Activated CD8-positive, alpha-beta memory T cell treated with anti-CD3 and anti-CD28 coated beads, Interleukin-2, amount 10 ng/mL, durations not matched to agents 7 days and 5 days (primary cell): ENCODE results near the gene PLVAP. TPM values are rescaled to one million over a fixed set of nuclear protein-coding genes. Genes with fewer than 3 reads are reported as not detected.

ENCODE experiments used
- ATAC-seq: fragments of 150-1000 bp; cut with Tn5 transposase; one replicate; pipeline ENCODE4 v1.10.0; 2021; ENCODE audit warnings: moderate library complexity
- CTCF ChIA-PET: fragments of 350-600 bp; sonication (Branson Sonifier 250); formaldehyde crosslinking; loops from one replicate; lab custom pipeline; 2021; ENCODE audit warnings: antibody characterized with exemption; lab: Charles Lee
- DNase-seq: peaks from one replicate; pipeline ENCODE4 v3.0.0-alpha.2; 2020
- H3K27ac Mint-ChIP-seq: one replicate; pipeline ENCODE4 v1.8.0; 2021; ENCODE audit warnings: mild to moderate bottlenecking, mixed read lengths
- H3K27me3 Mint-ChIP-seq: one replicate; pipeline ENCODE4 v1.8.0; 2021; ENCODE audit warnings: mixed read lengths
- H3K36me3 Mint-ChIP-seq: one replicate; pipeline ENCODE4 v1.8.0; 2021; ENCODE audit warnings: mild to moderate bottlenecking, mixed read lengths
- H3K4me1 Mint-ChIP-seq: one replicate; pipeline ENCODE4 v1.8.0; 2021; ENCODE audit warnings: mixed read lengths
- H3K4me3 Mint-ChIP-seq: one replicate; pipeline ENCODE4 v1.8.0; 2021; ENCODE audit warnings: mild to moderate bottlenecking, moderate library complexity, mixed read lengths
- H3K9me3 Mint-ChIP-seq: one replicate; pipeline ENCODE4 v1.8.0; 2022; ENCODE audit warnings: low read depth, mixed read lengths
- total RNA-seq, 2 experiments: library from RNA; stranded (reverse); gene quantifications; one replicate each; pipeline ENCODE4 v1.2.3, GENCODE V29; 2021

Gene PLVAP, protein sequence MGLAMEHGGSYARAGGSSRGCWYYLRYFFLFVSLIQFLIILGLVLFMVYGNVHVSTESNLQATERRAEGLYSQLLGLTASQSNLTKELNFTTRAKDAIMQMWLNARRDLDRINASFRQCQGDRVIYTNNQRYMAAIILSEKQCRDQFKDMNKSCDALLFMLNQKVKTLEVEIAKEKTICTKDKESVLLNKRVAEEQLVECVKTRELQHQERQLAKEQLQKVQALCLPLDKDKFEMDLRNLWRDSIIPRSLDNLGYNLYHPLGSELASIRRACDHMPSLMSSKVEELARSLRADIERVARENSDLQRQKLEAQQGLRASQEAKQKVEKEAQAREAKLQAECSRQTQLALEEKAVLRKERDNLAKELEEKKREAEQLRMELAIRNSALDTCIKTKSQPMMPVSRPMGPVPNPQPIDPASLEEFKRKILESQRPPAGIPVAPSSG
- total RNA-seq, result not detected

DNA sequence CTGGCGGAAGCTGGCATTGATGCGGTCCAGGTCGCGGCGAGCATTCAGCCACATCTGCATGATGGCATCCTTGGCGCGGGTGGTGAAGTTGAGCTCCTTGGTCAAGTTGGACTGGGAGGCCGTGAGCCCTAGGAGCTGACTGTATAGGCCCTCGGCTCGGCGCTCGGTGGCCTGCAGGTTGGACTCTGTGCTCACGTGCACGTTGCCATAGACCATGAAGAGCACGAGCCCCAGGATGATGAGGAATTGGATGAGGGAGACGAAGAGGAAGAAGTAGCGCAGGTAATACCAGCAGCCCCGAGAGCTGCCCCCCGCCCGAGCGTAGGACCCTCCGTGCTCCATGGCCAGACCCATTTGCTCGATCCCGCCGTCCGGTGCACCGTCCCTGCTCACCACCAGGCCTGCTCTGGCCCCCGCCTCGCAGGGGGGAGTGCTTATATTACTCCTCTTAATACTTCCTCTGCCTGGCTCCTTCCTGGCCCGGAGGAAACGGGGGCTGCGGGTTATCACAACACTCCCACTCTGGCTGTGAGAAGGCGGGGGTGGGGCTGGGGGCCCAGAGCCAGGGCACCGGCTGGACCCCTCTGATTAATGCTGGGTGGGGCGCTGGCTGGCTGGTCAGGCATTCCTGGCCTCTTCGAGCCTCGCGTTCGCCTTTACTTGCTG, at the start of gene PLVAP:
PLVAP (minus strand) TSS at position 408 of the 666 bp plus-strand sequence; CDS start at position 354, 54 bp downstream.
- peaks cover 2% of the 10 kb centered on the region for H3K4me1 Mint-ChIP-seq
- H3K4me3 Mint-ChIP-seq, result no peak within 1 kb of the TSS
- CTCF ChIA-PET, result interaction anchor here (1.6 to 2.7 kb wide), 2 partner anchors 9 to 14 kb away, joined by 4 to 12 read pairs; no protein-coding TSS in a partner anchor
- peaks cover 8% of the 10 kb centered on the region for H3K27me3 Mint-ChIP-seq
- H3K27ac Mint-ChIP-seq, result no peak within 1 kb of the TSS
- DNase-seq (no peak), ATAC-seq (no peak)
- peaks cover 5% of the 10 kb centered on the region for H3K36me3 Mint-ChIP-seq
- no peaks in the 10 kb centered on the region for H3K9me3 Mint-ChIP-seq

DNA sequence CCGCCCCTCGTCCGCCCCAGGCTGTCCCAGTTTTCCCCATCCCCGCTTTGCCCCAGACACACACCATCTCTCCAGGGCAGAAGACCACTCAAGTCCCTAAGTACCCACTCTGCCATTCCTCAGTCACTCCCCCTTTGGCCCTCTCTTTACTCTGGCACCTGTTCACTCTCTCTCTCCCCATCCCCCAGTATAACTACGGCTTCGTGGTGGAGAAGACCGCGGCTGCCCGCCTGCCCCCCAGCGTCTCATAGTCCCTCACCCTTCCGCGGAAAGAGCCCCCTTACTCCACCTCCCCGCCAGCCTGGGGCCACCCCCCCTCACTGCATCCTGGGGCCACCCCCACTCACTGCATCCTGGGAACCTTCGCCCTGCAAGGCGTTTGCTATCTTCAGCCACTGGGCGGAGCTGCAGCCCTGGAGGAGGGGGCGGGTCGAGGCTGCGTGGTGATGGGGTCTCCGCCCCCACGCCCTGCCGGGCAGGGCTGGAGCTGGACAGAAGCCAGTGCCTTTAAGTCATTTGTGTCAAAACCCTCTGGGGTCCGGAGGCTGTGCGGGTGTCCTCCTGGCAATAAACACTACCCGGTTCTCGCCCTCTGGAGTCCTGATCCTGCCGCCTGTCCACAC, 47.7 kb upstream of the PLVAP start:
- ATAC-seq (peak; percentile 17), DNase-seq (no peak)
- no peaks in the 10 kb centered on the region for H3K27me3 Mint-ChIP-seq
- no peaks in the 10 kb centered on the region for H3K9me3 Mint-ChIP-seq
- H3K4me3 Mint-ChIP-seq, result no peak overlapping the region
- CTCF ChIA-PET, result no interaction called here
- H3K36me3 Mint-ChIP-seq, result peaks cover 6% of the 10 kb centered on the region
- H3K4me1 Mint-ChIP-seq, result peaks cover 10% of the 10 kb centered on the region
- H3K27ac Mint-ChIP-seq, result no peak overlapping the region

DNA sequence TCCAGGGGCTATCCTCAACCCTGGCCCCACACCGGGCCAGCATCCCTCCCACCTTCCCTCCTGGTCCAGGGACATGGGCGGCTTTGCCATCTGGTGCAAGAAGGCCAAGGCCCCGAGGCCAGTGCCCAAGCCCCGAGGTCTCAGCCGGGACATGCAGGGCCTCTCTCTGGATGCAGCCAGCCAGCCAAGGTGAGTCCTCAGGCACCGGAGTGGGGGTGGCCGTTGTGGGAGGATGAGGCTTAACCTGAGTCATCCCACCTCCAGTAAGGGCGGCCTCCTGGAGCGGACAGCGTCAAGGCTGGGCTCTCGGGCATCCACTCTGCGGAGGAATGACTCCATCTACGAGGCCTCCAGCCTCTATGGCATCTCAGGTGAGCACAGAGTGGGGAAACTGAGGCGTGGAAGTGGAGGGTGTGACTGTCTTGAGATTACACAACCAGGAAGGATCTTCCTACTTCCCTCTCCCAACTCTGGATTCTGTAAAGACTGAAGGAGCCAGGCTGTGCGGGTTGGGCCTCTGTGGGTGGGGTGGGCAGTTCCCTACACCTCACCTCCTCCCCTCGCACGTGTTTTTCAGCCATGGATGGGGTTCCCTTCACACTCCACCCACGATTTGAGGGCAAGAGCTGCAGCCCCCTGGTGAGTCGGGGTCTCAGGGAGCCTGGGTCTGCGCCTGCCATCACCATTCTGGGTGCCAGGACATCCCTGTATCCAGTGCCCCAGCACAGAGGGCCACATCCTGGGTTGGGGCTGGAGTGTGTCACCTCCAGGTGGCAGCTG, 46.5 kb upstream of the PLVAP start:
- Mint-ChIP-seq H3K36me3 (peaks cover 6% of the 10 kb centered on the region), H3K27me3 (no peaks in the 10 kb centered on the region), H3K27ac (no peak overlapping the region), H3K4me3 (no peak overlapping the region), H3K4me1 (peaks cover 18% of the 10 kb centered on the region), H3K9me3 (no peaks in the 10 kb centered on the region)
- CTCF ChIA-PET, result interaction anchor here (0.7 kb wide), 1 partner anchor 348 kb away, joined by 3 read pairs; no protein-coding TSS in a partner anchor
- ATAC-seq (no peak), DNase-seq (no peak)

DNA sequence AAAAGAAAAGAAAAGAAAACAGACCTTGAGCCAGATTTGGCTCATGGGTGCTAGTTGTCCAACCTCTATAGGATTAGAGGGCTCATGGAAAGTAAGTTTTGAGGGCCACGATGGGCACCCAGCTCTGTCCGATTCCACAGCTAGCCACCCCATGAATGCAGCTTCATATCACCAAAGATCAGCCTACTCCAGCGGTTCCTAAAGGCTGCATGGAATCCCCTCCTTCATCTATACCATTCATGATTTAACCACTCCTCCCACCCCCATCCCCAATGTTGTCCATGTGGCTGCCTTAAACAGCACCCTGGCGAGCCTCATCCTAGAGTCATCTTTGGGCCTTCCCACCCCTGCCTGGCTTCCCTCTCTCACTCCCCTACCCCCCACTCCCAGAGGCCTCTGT, 44.8 kb upstream of the PLVAP start:
- Mint-ChIP-seq H3K4me1 (peaks cover 19% of the 10 kb centered on the region), H3K27me3 (no peaks in the 10 kb centered on the region), H3K27ac (no peak overlapping the region), H3K9me3 (no peaks in the 10 kb centered on the region), H3K4me3 (no peak overlapping the region), H3K36me3 (peaks cover 8% of the 10 kb centered on the region)
- CTCF ChIA-PET, result interaction anchor here (0.9 to 2.6 kb wide), 2 partner anchors 20 to 45 kb away, joined by 3 to 8 read pairs; no protein-coding TSS in a partner anchor
- DNase-seq (no peak), ATAC-seq (no peak)

DNA sequence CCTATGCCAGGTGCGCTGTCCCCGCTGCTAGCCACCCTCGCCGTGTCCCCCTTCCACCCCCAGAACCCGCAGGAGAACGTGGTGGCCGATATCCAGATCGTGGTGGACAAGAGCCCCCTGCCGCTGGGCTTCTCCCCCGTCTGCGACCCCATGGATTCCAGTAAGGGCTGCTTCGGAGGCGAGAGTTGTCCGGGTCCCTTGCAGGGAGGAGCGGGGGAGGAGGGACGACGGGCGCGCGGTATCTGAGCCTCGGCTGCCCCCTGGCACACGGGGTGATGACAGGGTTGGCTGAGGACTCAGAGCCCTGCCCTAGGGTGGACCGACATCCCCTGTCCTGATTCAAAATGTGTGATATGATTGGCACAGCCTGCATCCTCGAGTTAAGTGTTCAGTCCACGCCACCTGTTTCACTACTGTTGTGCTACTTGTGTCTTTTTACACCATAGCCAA, 43.4 kb upstream of the PLVAP start:
- no peaks in the 10 kb centered on the region for H3K27me3 Mint-ChIP-seq
- CTCF ChIA-PET, result interaction anchor here (0.6 to 2.6 kb wide), 6 partner anchors 11 to 87 kb away, joined by 3 to 11 read pairs (median 6); partner anchors contain the start of gene BST2
- no peaks in the 10 kb centered on the region for H3K9me3 Mint-ChIP-seq
- ATAC-seq, result peak; percentile 21
- H3K4me1 Mint-ChIP-seq, result peaks cover 21% of the 10 kb centered on the region
- H3K4me3 Mint-ChIP-seq, result peak overlapping the region; percentile 87
- DNase-seq, result peak; percentile 59
- peaks cover 13% of the 10 kb centered on the region for H3K36me3 Mint-ChIP-seq
- peak overlapping the region; percentile 76 for H3K27ac Mint-ChIP-seq

DNA sequence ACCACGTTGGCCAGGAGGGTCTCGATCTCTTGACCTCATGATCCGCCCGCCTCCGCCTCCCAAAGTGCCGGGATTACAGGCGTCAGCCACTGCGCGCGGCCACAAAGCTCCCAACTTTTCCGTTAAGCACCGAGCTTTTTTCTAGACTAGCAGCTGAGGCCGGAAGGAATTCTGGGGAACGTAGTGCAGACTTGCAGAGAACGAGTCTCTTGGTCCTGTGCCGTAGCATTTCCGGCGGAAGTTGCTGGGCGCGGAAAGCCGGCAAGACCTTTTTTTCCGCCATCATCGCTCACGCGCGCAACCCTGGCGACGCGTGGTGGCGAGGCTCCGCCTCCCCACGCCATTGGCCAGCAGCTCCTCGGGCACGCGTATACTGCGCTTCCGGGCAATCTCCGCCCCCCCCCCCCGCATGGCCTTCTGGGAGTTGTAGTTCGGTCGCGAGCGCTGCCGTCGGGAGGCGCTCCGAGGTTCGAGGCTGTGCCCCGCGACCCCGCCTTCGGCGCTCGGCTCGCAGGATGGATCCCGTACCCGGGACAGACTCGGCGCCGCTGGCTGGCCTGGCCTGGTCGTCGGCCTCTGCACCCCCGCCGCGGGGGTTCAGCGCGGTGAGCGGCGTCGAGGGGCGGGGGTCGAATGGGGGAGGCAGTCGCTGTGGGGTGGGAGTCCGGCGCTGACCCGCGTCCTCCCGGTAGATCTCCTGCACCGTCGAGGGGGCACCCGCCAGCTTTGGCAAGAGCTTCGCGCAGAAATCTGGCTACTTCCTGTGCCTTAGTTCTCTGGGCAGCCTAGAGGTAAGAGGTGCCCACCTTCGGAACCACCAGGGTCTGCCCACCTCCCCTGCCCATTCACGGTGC, 42.7 kb upstream of the PLVAP start, which contains the start of gene MVB12A:
MVB12A (plus strand) TSS at position 427 of the 854 bp plus-strand sequence; CDS start at position 516, 89 bp downstream.
- DNase-seq, result peak; percentile 97
- H3K9me3 Mint-ChIP-seq, result no peaks in the 10 kb centered on the region
- peak within 1 kb of the TSS; percentile 93 for H3K27ac Mint-ChIP-seq
- ATAC-seq, result peak; percentile 95
- H3K4me1 Mint-ChIP-seq, result peaks cover 21% of the 10 kb centered on the region
- H3K4me3 Mint-ChIP-seq, result peak within 1 kb of the TSS; percentile 87
- H3K27me3 Mint-ChIP-seq, result no peaks in the 10 kb centered on the region
- CTCF ChIA-PET, result interaction anchor here (0.6 to 2.6 kb wide), 14 partner anchors 9 to 297 kb away, joined by 3 to 11 read pairs (median 4); partner anchors contain the start of genes BST2, MRPL34 and PGLS
- H3K36me3 Mint-ChIP-seq, result peaks cover 17% of the 10 kb centered on the region

DNA sequence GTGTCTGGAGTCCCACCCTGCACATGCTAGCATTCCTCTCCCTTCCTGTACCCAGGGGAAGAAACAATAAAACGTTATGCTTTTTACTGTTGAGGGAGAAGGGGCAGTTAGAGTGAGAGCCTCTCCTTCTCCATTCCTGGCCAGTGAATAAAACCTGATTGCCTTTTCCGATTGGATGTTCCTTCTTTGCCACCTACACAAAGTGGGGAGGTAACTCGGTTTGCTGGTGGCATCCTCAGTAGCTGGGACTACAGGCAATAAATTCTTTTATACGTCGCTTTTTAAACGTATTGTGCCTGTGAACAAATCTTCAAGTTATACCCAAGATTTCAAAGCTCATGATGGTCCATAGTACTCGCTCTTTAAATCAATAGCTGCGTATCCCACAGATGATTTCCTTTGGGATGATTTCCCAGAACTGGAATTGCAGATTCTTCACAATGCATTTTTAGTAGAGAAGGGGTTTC, 42.0 kb upstream of the PLVAP start:
- no peak for ATAC-seq
- DNase-seq, result no peak
- Mint-ChIP-seq H3K27me3 (no peaks in the 10 kb centered on the region), H3K4me3 (peak overlapping the region; percentile 87), H3K36me3 (peaks cover 19% of the 10 kb centered on the region), H3K27ac (peak overlapping the region; percentile 93), H3K4me1 (peaks cover 18% of the 10 kb centered on the region), H3K9me3 (no peaks in the 10 kb centered on the region)
- CTCF ChIA-PET, result interaction anchor here (0.8 to 2.1 kb wide), 13 partner anchors 10 to 114 kb away, joined by 3 to 11 read pairs (median 4); partner anchors contain the start of genes BST2, MRPL34 and PGLS

DNA sequence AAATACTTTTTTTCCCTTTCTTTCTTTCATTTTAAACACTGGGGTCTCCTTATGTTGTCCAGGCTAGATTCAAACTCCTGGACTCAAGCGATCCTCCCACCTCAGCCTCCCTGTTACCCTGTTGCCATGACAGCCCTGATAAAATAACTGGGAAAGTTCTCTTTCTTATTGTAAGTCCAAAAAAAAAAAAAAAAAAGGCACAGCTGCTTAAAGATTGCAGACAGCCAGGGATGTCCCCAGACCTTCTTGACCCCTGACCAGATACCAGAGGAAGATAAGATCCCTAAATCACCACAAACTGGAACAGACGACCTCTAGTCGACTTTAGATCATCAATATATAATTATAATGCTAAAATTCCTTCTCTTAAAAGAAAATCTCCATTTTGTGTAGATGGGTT, 41.6 kb upstream of the PLVAP start:
- CTCF ChIA-PET, result interaction anchor here (1.0 to 2.1 kb wide), 4 partner anchors 12 to 78 kb away, joined by 3 to 11 read pairs (median 5); partner anchors contain the start of gene BST2
- ATAC-seq (no peak), DNase-seq (no peak)
- Mint-ChIP-seq H3K36me3 (peaks cover 19% of the 10 kb centered on the region), H3K4me3 (peak overlapping the region; percentile 87), H3K9me3 (no peaks in the 10 kb centered on the region), H3K4me1 (peaks cover 18% of the 10 kb centered on the region), H3K27me3 (no peaks in the 10 kb centered on the region), H3K27ac (peak overlapping the region; percentile 93)

DNA sequence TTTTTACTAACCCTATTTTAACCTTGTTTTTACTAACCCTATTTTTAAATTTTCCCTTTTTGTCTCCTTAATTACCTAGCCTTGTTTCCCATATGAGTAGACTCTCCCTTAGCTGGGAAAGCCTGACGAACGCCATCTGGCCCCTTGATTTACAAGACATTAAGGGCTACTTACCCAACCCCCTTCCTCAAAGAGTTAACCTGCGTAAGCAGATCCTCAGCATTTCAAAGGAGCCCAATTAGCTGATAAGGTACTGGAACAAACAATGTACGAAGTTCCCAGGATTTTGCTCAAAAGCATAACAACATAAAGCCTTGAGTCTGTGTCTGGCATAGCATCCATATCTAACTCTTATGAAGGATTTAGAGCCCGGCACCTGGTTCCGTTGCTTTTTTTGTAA, 38.0 kb upstream of the PLVAP start:
- H3K36me3 Mint-ChIP-seq, result peaks cover 29% of the 10 kb centered on the region
- no peak overlapping the region for H3K4me3 Mint-ChIP-seq
- CTCF ChIA-PET, result no interaction called here
- H3K4me1 Mint-ChIP-seq, result peaks cover 22% of the 10 kb centered on the region
- DNase-seq (no peak), ATAC-seq (no peak)
- H3K9me3 Mint-ChIP-seq, result no peaks in the 10 kb centered on the region
- no peaks in the 10 kb centered on the region for H3K27me3 Mint-ChIP-seq
- no peak overlapping the region for H3K27ac Mint-ChIP-seq

DNA sequence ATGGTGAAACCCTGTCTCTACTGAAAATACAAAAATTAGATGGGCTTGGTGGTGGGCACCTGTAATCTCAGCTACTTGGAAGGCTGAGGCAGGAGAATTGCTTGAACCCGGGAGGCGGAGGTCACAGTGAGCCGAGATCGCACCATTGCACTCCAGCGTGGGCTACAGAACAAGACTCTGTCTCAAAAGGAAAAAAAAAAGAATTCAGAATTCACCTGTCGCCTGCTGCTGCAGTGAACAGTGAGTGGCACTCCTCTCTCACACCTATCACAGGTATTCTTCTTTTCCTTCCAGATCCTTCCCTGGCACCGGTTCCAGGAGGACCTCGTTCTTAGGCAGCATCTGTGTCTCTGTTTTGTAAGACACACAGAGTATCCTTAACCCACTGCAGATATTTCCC, 37.0 kb upstream of the PLVAP start:
- no peak for DNase-seq
- ATAC-seq, result no peak
- no peaks in the 10 kb centered on the region for H3K27me3 Mint-ChIP-seq
- H3K4me3 Mint-ChIP-seq, result no peak overlapping the region
- H3K27ac Mint-ChIP-seq, result no peak overlapping the region
- CTCF ChIA-PET, result no interaction called here
- no peaks in the 10 kb centered on the region for H3K9me3 Mint-ChIP-seq
- peaks cover 17% of the 10 kb centered on the region for H3K4me1 Mint-ChIP-seq
- H3K36me3 Mint-ChIP-seq, result peaks cover 29% of the 10 kb centered on the region

DNA sequence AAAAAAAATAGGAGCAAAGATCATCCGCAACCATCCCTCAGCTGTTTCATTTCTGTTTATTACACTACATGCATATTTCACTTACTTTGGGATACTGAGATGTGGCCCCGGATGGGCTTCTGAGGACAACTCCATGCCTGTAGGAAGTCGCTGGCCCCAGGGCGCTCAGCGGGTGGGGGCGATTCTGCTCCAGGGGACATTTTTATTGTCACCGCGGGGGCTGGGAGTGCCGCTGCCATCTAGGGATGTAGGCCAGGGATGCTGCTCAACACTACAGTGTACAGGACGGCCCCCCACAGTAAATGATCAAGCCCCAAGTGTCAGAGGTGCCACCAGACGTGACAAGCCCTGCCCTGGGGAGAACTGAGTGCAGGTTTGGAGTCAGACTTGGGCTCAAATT, 34.7 kb upstream of the PLVAP start:
- H3K4me1 Mint-ChIP-seq, result peaks cover 25% of the 10 kb centered on the region

More for the DNA sequence above, 34.7 kb upstream of the PLVAP start:
- peaks cover 29% of the 10 kb centered on the region for H3K36me3 Mint-ChIP-seq
- H3K4me3 Mint-ChIP-seq, result no peak overlapping the region
- DNase-seq (no peak), ATAC-seq (no peak)
- no peaks in the 10 kb centered on the region for H3K27me3 Mint-ChIP-seq
- H3K9me3 Mint-ChIP-seq, result no peaks in the 10 kb centered on the region
- H3K27ac Mint-ChIP-seq, result no peak overlapping the region
- CTCF ChIA-PET, result interaction anchor here (0.6 to 1.7 kb wide), 2 partner anchors 14 to 26 kb away, joined by 4 to 5 read pairs; no protein-coding TSS in a partner anchor
